GM18951 (cell line): ENCODE results near the gene TTYH2.

Experiments used
- POLR2A ChIP-seq: IDR thresholded peaks from 4 replicates; pipeline ENCODE4 v1.6.1; 2011; ENCODE audit warnings: mild to moderate bottlenecking; ENCODE audit not compliant: insufficient read length, insufficient read depth; ENCODE audit errors: extremely low read depth
- in situ Hi-C: fragments of 300-500 bp; cut with MboI; formaldehyde crosslinking; loops from one replicate; pipeline ENCODE4 v1.12.0; 2022; ENCODE audit warnings: low sequenced_read_pairs, mixed read lengths, inconsistent platforms; ENCODE audit not compliant: unreplicated experiment

The TTYH2 gene

GRCh38 chr17:74200112-74200511 is 13.3 kb upstream of the TTYH2 start:
- no peak for TF ChIP-seq POLR2A
- in situ Hi-C loops = no loop called here

DNA sequence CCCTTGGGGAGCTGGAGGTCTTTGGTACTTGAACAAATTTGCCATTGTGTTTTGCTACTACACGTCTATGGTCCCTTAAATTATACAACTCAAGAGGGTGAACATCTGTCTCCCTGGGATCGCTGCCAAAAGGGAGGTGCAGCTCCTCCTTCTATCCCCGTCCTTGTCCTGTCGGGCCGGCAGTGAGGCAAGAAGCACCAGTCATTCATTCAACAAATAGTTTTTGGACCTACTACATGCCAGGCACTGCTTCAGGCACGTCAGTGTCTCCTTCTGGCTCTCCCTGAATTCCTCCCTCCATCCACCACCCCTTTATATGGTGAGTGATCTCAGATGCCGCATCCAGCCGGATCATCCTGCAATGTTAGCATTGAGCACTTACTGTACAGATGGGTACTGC is 12.1 kb upstream of the TTYH2 start:
- in situ Hi-C loops = no loop called here
- no peak for TF ChIP-seq POLR2A

- in situ Hi-C loops = no loop called here
- no peak for TF ChIP-seq POLR2A
These were observed 11.4 kb upstream of the TTYH2 start for GRCh38 chr17:74201948-74202347.

DNA sequence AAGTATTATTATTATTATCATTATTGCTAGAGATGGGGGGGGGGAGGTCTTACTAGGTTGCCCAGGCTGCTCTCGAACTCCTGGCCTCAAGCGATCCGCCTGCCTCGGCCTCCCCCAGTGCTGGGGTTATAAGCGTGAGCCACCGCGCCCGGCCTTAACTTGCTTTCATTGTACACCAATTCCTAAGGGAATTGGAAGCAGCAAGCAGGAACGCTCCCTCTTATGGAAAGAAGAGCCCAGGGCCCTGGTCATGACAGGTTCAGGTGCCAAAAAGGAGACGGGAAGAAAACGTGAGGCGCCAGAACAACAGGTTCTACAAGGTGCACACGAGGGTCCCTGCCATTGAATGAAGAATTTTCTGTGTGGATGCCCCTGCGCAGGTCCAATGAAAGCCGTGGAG is 10.4 kb upstream of the TTYH2 start:
- in situ Hi-C loops = no loop called here
- no peak for TF ChIP-seq POLR2A

- peak; percentile 95 for TF ChIP-seq POLR2A
- in situ Hi-C loops = no loop called here
These were observed 9.7 kb upstream of the TTYH2 start, which contains the start of gene RPL38 for GRCh38 chr17:74203439-74204240. TSS of gene RPL38 (plus strand) at chr17:74203678. CDS start at chr17:74203956, 278 bp downstream.

GRCh38 chr17:74204474-74204873 is 8.9 kb upstream of the TTYH2 start:
- TF ChIP-seq POLR2A = no peak
- in situ Hi-C loops = no loop called here

GRCh38 chr17:74205274-74205673 is 8.1 kb upstream of the TTYH2 start:
- TF ChIP-seq POLR2A = no peak
- in situ Hi-C loops = no loop called here

GRCh38 chr17:74206332-74206818 is 7.0 kb upstream of the TTYH2 start:
- in situ Hi-C loops = no loop called here
- no peak for TF ChIP-seq POLR2A

GRCh38 chr17:74210191-74211140 is 2.9 kb upstream of the TTYH2 start:
- TF ChIP-seq POLR2A = peak; percentile 17
- in situ Hi-C loops = no loop called here

- no peak for TF ChIP-seq POLR2A
- in situ Hi-C loops = no loop called here
These were observed 2.0 kb upstream of the TTYH2 start for GRCh38 chr17:74211141-74211911.

- no peak for TF ChIP-seq POLR2A
- in situ Hi-C loops = no loop called here
These were observed 1.5 kb upstream of the TTYH2 start for GRCh38 chr17:74211912-74212208.

GRCh38 chr17:74212209-74212912 is 1.0 kb upstream of the TTYH2 start:
- no peak for TF ChIP-seq POLR2A
- in situ Hi-C loops = no loop called here
